ENCODE results near the gene BEAN1. TPM values are rescaled to one million over a fixed set of nuclear protein-coding genes. Genes with fewer than 3 reads are reported as not detected.

Gene BEAN1
- total RNA-seq, 4 donors from 2014 or later, result 0.40 TPM; not detected in 3

- H3K4me3 ChIP-seq, result no peak overlapping the region
- 73 to 81% methylated on average over 1 to 2 of the region's 2 CpGs for WGBS, 2 donors (ENCODE audit: low coverage in 1 of 2)
- no peaks in the 10 kb centered on the region for H3K36me3 ChIP-seq
- intact Hi-C loops (cut with DNase I; ENCODE audit: low total_unique reads), result loop anchor here (5.0 to 10.0 kb wide), 2 partner anchors 82 to 200 kb away; partner anchors contain the start of gene CMTM3
- in situ Hi-C loops (cut with MboI; ENCODE audit: low pct_ligation_motif_present in 1 of 4, low pct_unique_long_range_greater_than_20kb in 1 of 4, low sequenced_read_pairs in 3 of 4), result loop anchor here (5.0 to 25.0 kb wide), 7 partner anchors 72 to 457 kb away; partner anchors contain the start of genes CMTM3 (in 2 of the 4) and CMTM2 (in 1 of the 4)
- TF ChIP-seq CTCF (IDR thresholded peaks at IDR 0.05) (no peak), EP300 (IDR thresholded peaks at IDR 0.05; ENCODE audit: low read depth) (no peak), POLR2A (IDR thresholded peaks at IDR 0.05) (no peak), POLR2AphosphoS5 (IDR thresholded peaks at IDR 0.05) (no peak)
- peaks cover 3 to 22% (median 7%) of the 10 kb centered on the region in 4 donors for H3K4me1 ChIP-seq
- H3K27me3 ChIP-seq, result peaks cover 9% of the 10 kb centered on the region
- no peaks in the 10 kb centered on the region for H3K9me3 ChIP-seq
- DNase-seq, result no peak
- H3K27ac ChIP-seq, result no peak overlapping the region
Measured at GRCh38 chr16:66405057-66405783, 21.9 kb upstream of the BEAN1 start.

GRCh38 chr16:66406534-66407221 is 20.4 kb upstream of the BEAN1 start:
- Histone ChIP-seq H3K36me3 (no peaks in the 10 kb centered on the region), H3K27me3 (peaks cover 9% of the 10 kb centered on the region), H3K4me1 (peaks cover 3 to 22% (median 7%) of the 10 kb centered on the region in 4 donors), H3K4me3 (peak overlapping the region; percentile 20 to 57 (median 38)), H3K27ac (peak overlapping the region in 1 of 4 donors; percentile 56), H3K9me3 (no peaks in the 10 kb centered on the region)
- TF ChIP-seq CTCF (IDR thresholded peaks at IDR 0.05), result peak; percentile 85 to 91 (median 88)
- TF ChIP-seq EP300 (IDR thresholded peaks at IDR 0.05; ENCODE audit: low read depth), result no peak
- 0% methylated on average over 33 of the region's 35 CpGs; no CpG with 5 or more reads in 1 of the 2 donors for WGBS, 2 donors (ENCODE audit: low coverage in 1 of 2)
- in situ Hi-C loops (cut with MboI; ENCODE audit: low pct_ligation_motif_present in 1 of 4, low pct_unique_long_range_greater_than_20kb in 1 of 4, low sequenced_read_pairs in 3 of 4) (loop anchor here (5.0 to 25.0 kb wide), 7 partner anchors 71 to 456 kb away; partner anchors contain the start of genes CMTM3 (in 2 of the 4) and CMTM2 (in 1 of the 4)), intact Hi-C loops (cut with DNase I; ENCODE audit: low total_unique reads) (loop anchor here (5.0 to 10.0 kb wide), 2 partner anchors 81 to 198 kb away; partner anchors contain the start of gene CMTM3)
- DNase-seq, result peak; percentile 87

GRCh38 chr16:66408163-66409048 is 18.7 kb upstream of the BEAN1 start:
- Histone ChIP-seq H3K9me3 (no peaks in the 10 kb centered on the region), H3K4me1 (peaks cover 3 to 22% (median 7%) of the 10 kb centered on the region in 4 donors), H3K4me3 (peak overlapping the region in 1 of 4 donors; percentile 9), H3K27me3 (peaks cover 9% of the 10 kb centered on the region), H3K27ac (peak overlapping the region in 3 of 4 donors; percentile 33 to 71 (median 60)), H3K36me3 (no peaks in the 10 kb centered on the region)
- WGBS, 2 donors (ENCODE audit: low coverage in 1 of 2), result 64 to 67% methylated on average over 3 to 5 of the region's 5 CpGs
- TF ChIP-seq POLR2A (IDR thresholded peaks at IDR 0.05), result no peak
- TF ChIP-seq POLR2AphosphoS5 (IDR thresholded peaks at IDR 0.05), result no peak
- no peak for TF ChIP-seq EP300 (IDR thresholded peaks at IDR 0.05; ENCODE audit: low read depth)
- no peak for TF ChIP-seq CTCF (IDR thresholded peaks at IDR 0.05)
- intact Hi-C loops (cut with DNase I; ENCODE audit: low total_unique reads) (loop anchor here (5.0 to 10.0 kb wide), 2 partner anchors 79 to 196 kb away; partner anchors contain the start of gene CMTM3), in situ Hi-C loops (cut with MboI; ENCODE audit: low pct_ligation_motif_present in 1 of 4, low pct_unique_long_range_greater_than_20kb in 1 of 4, low sequenced_read_pairs in 3 of 4) (loop anchor here (5.0 to 25.0 kb wide), 7 partner anchors 69 to 454 kb away; partner anchors contain the start of genes CMTM3 (in 2 of the 4) and CMTM2 (in 1 of the 4))
- no peak for DNase-seq

All from transverse colon (tissue), 4 donors.